ENCODE data around the gene MYCBP2. TPM values are rescaled to one million over a fixed set of nuclear protein-coding genes. Genes with fewer than 3 reads are reported as not detected.

Gene MYCBP2
- polyA plus RNA-seq, 2 of the 4 experiments (the other 2 are of a cell fraction), result 15.8 to 37.8 TPM

DNA sequence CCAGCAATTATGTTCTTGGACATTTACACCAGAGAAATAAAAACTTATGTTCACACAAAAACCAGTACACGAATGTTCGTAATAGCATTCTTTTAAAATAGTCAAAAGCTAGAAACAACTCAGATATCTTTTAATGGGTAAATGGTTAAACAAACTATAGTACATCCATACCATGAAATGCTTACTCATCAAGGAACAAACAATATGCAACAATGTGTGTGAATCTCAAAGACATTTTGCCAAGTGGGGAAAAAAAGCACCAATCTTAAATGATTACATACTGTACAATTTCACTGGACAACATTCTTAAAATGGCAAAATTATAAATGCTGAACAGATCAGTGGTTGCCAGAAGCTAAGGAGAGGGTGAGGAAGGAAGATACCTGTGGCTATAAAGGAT, 36.6 kb downstream of the MYCBP2 start:
- no peak overlapping the region for H3K27ac ChIP-seq
- no peak overlapping the region for H3K4me2 ChIP-seq
- no peak for ATAC-seq
- no peak for FAIRE-seq
- CTCF ChIA-PET, result no interaction called here
- no peak for DNase-seq (ENCODE audit: low read depth in 1 of 2, low spot score in 1 of 2)
- no peaks in the 10 kb centered on the region for H3K9me3 ChIP-seq
- 94% methylated on average over 2 of the region's 2 CpGs for WGBS (ENCODE audit: missing lambda C conversion rate)
- TF ChIP-seq, protein P1, sequence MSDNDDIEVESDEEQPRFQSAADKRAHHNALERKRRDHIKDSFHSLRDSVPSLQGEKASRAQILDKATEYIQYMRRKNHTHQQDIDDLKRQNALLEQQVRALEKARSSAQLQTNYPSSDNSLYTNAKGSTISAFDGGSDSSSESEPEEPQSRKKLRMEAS (IDR thresholded peaks at IDR 0.05), result no peak
- no peak for TF ChIP-seq ESRRA (IDR thresholded peaks at IDR 0.05; ENCODE audit: borderline replicate concordance, low read length)
- TF ChIP-seq, protein P2, sequence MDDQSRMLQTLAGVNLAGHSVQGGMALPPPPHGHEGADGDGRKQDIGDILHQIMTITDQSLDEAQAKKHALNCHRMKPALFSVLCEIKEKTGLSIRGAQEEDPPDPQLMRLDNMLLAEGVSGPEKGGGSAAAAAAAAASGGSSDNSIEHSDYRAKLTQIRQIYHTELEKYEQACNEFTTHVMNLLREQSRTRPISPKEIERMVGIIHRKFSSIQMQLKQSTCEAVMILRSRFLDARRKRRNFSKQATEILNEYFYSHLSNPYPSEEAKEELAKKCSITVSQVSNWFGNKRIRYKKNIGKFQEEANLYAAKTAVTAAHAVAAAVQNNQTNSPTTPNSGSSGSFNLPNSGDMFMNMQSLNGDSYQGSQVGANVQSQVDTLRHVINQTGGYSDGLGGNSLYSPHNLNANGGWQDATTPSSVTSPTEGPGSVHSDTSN (IDR thresholded peaks at IDR 0.05), result no peak
- no peak for TF ChIP-seq KDM1A (IDR thresholded peaks at IDR 0.05; ENCODE audit: low read depth)
- no peak for TF ChIP-seq NFE2L2 (conservative IDR thresholded peaks at IDR 0.05; ENCODE audit: low read length)
- no peak for TF ChIP-seq KDM5A (IDR thresholded peaks at IDR 0.05)
- TF ChIP-seq, protein P3, sequence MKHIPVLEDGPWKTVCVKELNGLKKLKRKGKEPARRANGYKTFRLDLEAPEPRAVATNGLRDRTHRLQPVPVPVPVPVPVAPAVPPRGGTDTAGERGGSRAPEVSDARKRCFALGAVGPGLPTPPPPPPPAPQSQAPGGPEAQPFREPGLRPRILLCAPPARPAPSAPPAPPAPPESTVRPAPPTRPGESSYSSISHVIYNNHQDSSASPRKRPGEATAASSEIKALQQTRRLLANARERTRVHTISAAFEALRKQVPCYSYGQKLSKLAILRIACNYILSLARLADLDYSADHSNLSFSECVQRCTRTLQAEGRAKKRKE (CRISPR knock-in tag; IDR thresholded peaks at IDR 0.05; ENCODE audit: low read depth), result no peak
- TF ChIP-seq CHD4 (IDR thresholded peaks at IDR 0.05; ENCODE audit: borderline replicate concordance), result no peak
- TF ChIP-seq, protein P4, sequence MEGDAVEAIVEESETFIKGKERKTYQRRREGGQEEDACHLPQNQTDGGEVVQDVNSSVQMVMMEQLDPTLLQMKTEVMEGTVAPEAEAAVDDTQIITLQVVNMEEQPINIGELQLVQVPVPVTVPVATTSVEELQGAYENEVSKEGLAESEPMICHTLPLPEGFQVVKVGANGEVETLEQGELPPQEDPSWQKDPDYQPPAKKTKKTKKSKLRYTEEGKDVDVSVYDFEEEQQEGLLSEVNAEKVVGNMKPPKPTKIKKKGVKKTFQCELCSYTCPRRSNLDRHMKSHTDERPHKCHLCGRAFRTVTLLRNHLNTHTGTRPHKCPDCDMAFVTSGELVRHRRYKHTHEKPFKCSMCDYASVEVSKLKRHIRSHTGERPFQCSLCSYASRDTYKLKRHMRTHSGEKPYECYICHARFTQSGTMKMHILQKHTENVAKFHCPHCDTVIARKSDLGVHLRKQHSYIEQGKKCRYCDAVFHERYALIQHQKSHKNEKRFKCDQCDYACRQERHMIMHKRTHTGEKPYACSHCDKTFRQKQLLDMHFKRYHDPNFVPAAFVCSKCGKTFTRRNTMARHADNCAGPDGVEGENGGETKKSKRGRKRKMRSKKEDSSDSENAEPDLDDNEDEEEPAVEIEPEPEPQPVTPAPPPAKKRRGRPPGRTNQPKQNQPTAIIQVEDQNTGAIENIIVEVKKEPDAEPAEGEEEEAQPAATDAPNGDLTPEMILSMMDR (IDR thresholded peaks at IDR 0.05), result no peak
- no peak for TF ChIP-seq HOXA7 (CRISPR knock-in tag; IDR thresholded peaks at IDR 0.05)
- no peak for TF ChIP-seq ZFP36 (IDR thresholded peaks at IDR 0.05; ENCODE audit: borderline replicate concordance, partially characterized antibody)
- no peak for TF ChIP-seq RCOR1 (IDR thresholded peaks at IDR 0.05; ENCODE audit: low read depth, low read length)
- no peak for TF ChIP-seq EHMT2 (IDR thresholded peaks at IDR 0.05; ENCODE audit: low read depth)
- no peak for TF ChIP-seq TP53 (CRISPR knock-in tag; IDR thresholded peaks at IDR 0.05)
- TF ChIP-seq, protein P5, sequence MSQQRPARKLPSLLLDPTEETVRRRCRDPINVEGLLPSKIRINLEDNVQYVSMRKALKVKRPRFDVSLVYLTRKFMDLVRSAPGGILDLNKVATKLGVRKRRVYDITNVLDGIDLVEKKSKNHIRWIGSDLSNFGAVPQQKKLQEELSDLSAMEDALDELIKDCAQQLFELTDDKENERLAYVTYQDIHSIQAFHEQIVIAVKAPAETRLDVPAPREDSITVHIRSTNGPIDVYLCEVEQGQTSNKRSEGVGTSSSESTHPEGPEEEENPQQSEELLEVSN (IDR thresholded peaks at IDR 0.05; ENCODE audit: borderline replicate concordance, low read depth), result no peak
- TF ChIP-seq BHLHE40 (IDR thresholded peaks at IDR 0.05; ENCODE audit: low read depth, low read length), result no peak
- no peak for TF ChIP-seq GATA3 (IDR thresholded peaks at IDR 0.05; ENCODE audit: borderline replicate concordance)
- TF ChIP-seq, protein P6, sequence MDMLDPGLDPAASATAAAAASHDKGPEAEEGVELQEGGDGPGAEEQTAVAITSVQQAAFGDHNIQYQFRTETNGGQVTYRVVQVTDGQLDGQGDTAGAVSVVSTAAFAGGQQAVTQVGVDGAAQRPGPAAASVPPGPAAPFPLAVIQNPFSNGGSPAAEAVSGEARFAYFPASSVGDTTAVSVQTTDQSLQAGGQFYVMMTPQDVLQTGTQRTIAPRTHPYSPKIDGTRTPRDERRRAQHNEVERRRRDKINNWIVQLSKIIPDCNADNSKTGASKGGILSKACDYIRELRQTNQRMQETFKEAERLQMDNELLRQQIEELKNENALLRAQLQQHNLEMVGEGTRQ (IDR thresholded peaks at IDR 0.05), result no peak
- TF ChIP-seq RFX5 (IDR thresholded peaks at IDR 0.05), result no peak
- H3K4me3 ChIP-seq, result no peak overlapping the region
- POLR2A ChIA-PET, result no interaction called here
- no peaks in the 10 kb centered on the region for H3K4me1 ChIP-seq

DNA sequence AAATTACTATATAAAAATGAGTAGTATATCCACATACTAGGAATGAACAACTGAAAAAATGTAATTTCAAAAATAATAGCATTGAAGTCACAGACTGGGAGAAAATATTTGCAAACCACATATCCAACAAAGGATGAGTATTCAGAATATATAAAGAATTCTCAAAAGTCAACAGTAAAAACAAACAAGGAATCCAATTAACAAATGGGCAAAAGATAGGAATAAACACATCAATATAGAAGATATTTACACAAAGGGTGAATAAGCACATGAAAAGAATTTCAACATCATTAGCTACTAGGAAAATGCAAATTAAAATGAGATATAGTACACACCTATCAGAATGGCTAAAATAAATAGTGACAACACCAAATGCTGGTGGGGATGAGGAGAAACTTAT, 37.0 kb downstream of the MYCBP2 start:
- H3K27ac ChIP-seq, result no peak overlapping the region
- ChIA-PET POLR2A (no interaction called here), CTCF (no interaction called here)
- H3K9me3 ChIP-seq, result no peaks in the 10 kb centered on the region
- no peaks in the 10 kb centered on the region for H3K4me1 ChIP-seq
- no peak for ATAC-seq
- no peak for DNase-seq (ENCODE audit: low read depth in 1 of 2, low spot score in 1 of 2)
- H3K4me3 ChIP-seq, result no peak overlapping the region
- H3K4me2 ChIP-seq, result no peak overlapping the region
- FAIRE-seq, result no peak
- TF ChIP-seq CHD2 (IDR thresholded peaks at IDR 0.05; ENCODE audit: low read length, partially characterized antibody), result no peak
- no peak for TF ChIP-seq NR3C1 (IDR thresholded peaks at IDR 0.05)
- no peak for TF ChIP-seq SREBF2 (IDR thresholded peaks at IDR 0.05)
- no peak for TF ChIP-seq RAD21 (conservative IDR thresholded peaks at IDR 0.05 in 1 of 2, IDR thresholded peaks at IDR 0.05 in 1 of 2)
- no peak for TF ChIP-seq EHMT2 (IDR thresholded peaks at IDR 0.05; ENCODE audit: low read depth)
- no peak for TF ChIP-seq EHF (CRISPR knock-in tag; IDR thresholded peaks at IDR 0.05)
- TF ChIP-seq NFE2L2 (conservative IDR thresholded peaks at IDR 0.05; ENCODE audit: low read length), result no peak
- TF ChIP-seq, protein P2 (IDR thresholded peaks at IDR 0.05), result no peak
- no peak for TF ChIP-seq EP300 (IDR thresholded peaks at IDR 0.05)
- TF ChIP-seq, protein P5 (IDR thresholded peaks at IDR 0.05; ENCODE audit: borderline replicate concordance, low read depth), result no peak
- TF ChIP-seq CBX8 (IDR thresholded peaks at IDR 0.05), result no peak
- TF ChIP-seq, protein P6 (IDR thresholded peaks at IDR 0.05), result no peak
- no peak for TF ChIP-seq HOXB5 (CRISPR knock-in tag; IDR thresholded peaks at IDR 0.05)
- no peak for TF ChIP-seq NPAS2 (CRISPR knock-in tag; IDR thresholded peaks at IDR 0.05; ENCODE audit: borderline replicate concordance)
- no peak for TF ChIP-seq PHF8 (IDR thresholded peaks at IDR 0.05; ENCODE audit: borderline replicate concordance, low read depth)
- TF ChIP-seq, protein P1 (IDR thresholded peaks at IDR 0.05), result no peak
- TF ChIP-seq POLR2A (IDR thresholded peaks at IDR 0.05; ENCODE audit: low read length), result no peak
